ENCODE results near the gene TMEM235.

TMEM235 gene

DNA sequence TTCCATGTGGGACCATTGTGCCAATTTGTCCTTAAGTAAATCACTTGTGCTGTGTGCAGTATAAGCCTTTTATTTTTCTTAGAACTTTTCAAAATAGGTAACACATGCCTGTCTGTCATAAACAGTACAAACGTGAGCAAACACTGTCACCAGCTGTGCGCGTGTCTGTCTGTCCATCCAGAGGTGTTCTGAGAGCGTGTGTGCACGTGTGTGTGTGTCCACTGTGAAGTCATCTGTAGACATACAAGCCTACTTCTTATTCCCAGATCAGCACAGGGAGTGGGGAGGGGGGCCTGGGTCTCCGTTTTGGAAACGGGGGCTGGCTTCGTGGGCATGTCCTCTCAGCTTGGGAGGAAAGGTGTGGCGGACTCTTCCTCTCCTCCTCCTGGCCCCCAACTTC is 9.4 kb downstream of the TMEM235 start:
- DNase-seq (ENCODE audit: extremely low spot score), result no peak
- ChIA-PET CTCF (no interaction called here), POLR2A (interaction anchor here (1.3 kb wide), 1 partner anchor 10 kb away, joined by 5 read pairs; no protein-coding TSS in a partner anchor)
- TF ChIP-seq FOXK2 (IDR thresholded peaks at IDR 0.05) (no peak), BHLHE40 (IDR thresholded peaks at IDR 0.05; ENCODE audit: borderline replicate concordance) (no peak), ARNT (IDR thresholded peaks at IDR 0.05) (no peak), ZNF384 (IDR thresholded peaks at IDR 0.05) (no peak), TARDBP (IDR thresholded peaks at IDR 0.05) (no peak), CTBP1 (IDR thresholded peaks at IDR 0.05; ENCODE audit: borderline replicate concordance) (no peak), NFRKB (IDR thresholded peaks at IDR 0.05) (no peak), FOXA1 (IDR thresholded peaks at IDR 0.05) (no peak), SUZ12 (IDR thresholded peaks at IDR 0.05) (no peak), L3MBTL2 (conservative IDR thresholded peaks at IDR 0.05) (no peak), FOXM1 (IDR thresholded peaks at IDR 0.05; ENCODE audit: borderline replicate concordance) (no peak)
- TF ChIP-seq, protein P1, sequence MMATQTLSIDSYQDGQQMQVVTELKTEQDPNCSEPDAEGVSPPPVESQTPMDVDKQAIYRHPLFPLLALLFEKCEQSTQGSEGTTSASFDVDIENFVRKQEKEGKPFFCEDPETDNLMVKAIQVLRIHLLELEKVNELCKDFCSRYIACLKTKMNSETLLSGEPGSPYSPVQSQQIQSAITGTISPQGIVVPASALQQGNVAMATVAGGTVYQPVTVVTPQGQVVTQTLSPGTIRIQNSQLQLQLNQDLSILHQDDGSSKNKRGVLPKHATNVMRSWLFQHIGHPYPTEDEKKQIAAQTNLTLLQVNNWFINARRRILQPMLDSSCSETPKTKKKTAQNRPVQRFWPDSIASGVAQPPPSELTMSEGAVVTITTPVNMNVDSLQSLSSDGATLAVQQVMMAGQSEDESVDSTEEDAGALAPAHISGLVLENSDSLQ (IDR thresholded peaks at IDR 0.05), result no peak

DNA sequence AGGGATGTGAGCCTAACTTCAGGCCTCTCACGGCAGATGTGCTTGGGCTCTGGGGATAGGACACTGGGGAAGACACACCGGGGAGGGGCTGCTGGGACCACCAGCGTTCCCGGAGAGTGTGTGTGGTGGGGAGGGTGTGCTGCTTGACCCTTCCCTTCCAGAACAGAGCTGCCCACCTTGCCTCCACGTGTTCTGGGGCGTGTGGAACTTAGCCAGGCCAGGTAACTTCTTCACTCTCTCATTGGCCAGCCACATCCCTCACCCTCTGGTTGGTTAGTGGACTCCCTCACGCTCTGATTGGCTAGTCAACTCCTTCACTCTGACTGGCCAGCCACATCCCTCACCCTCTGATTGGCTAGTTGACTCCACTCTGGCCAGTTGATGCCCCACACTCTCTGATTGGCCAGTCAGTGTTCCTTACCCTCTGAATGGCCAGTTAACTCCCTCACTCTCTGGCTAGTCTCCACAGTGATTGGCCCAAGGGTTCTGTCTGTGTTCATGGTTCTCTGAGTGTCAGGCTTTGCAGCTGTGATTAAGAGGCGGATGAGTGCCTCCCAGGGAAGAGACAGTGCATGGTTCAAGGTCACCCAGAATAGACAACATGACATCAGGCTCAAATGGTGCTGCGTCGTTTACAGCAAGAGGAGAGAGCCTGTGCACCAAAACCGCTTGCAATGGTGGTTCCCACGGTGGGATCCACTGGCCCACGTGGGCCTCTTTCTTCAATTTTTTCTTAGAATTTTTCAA is 10.0 kb downstream of the TMEM235 start:
- POLR2A ChIA-PET, result interaction anchor here (1.1 to 1.3 kb wide), 2 partner anchors 10 to 13 kb away, joined by 4 to 5 read pairs; no protein-coding TSS in a partner anchor
- CTCF ChIA-PET, result interaction anchor here (0.9 kb wide), 1 partner anchor 10 kb away, joined by 3 read pairs; no protein-coding TSS in a partner anchor
- peak; percentile 65 for DNase-seq (ENCODE audit: extremely low spot score)
- TF ChIP-seq, protein P1 (IDR thresholded peaks at IDR 0.05), result peak; percentile 88
- TF ChIP-seq LEF1 (IDR thresholded peaks at IDR 0.05; ENCODE audit: borderline replicate concordance), result no peak

DNA sequence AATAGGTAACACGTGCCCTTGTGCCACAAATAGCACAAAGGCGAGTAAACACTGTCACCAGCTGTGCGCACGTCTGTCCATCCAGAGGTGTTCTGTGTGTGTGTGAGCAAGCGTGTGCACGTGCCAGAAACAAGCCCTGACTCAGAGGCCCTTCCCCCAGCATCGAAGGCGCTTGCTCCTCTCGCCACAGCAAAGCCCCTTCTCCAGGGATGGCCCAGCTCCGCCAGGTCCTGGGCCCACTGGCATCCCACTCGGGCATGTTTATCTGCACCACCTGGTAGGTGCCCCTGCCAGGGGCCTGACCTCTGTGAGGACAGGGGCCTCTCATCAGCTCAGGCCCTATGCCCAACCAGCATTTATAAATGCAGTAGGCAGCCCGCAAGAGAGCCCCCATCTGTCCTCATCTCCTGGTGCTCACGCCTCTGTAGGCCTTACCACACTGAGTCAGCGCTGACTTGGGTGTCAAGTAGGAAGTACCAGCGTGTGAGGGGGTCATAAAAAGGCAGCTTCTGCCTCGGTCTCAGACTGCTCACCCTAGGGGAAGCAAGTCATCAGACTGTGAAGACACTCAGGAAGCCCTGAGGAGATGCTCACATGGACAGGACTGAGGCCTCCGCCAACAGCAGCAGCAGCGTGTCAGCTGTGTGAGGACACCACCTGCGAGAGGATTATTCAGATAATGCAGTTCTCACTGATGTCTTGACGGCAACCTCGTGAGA is 10.8 kb downstream of the TMEM235 start:
- ChIA-PET POLR2A (interaction anchor here (1.1 kb wide), 1 partner anchor 13 kb away, joined by 4 read pairs; no protein-coding TSS in a partner anchor), CTCF (interaction anchor here (0.9 kb wide), 1 partner anchor 9 kb away, joined by 3 read pairs; no protein-coding TSS in a partner anchor)
- no peak for TF ChIP-seq LEF1 (IDR thresholded peaks at IDR 0.05; ENCODE audit: borderline replicate concordance)
- TF ChIP-seq FOXM1 (IDR thresholded peaks at IDR 0.05; ENCODE audit: borderline replicate concordance), result no peak
- TF ChIP-seq BHLHE40 (IDR thresholded peaks at IDR 0.05; ENCODE audit: borderline replicate concordance), result no peak
- no peak for TF ChIP-seq NFRKB (IDR thresholded peaks at IDR 0.05)
- no peak for TF ChIP-seq HDGF (IDR thresholded peaks at IDR 0.05; ENCODE audit: borderline replicate concordance)
- no peak for TF ChIP-seq L3MBTL2 (conservative IDR thresholded peaks at IDR 0.05)
- TF ChIP-seq SUZ12 (IDR thresholded peaks at IDR 0.05), result no peak
- no peak for TF ChIP-seq CTBP1 (IDR thresholded peaks at IDR 0.05; ENCODE audit: borderline replicate concordance)
- TF ChIP-seq FOXK2 (IDR thresholded peaks at IDR 0.05), result no peak
- TF ChIP-seq ELF4 (IDR thresholded peaks at IDR 0.05), result no peak
- TF ChIP-seq ZNF384 (IDR thresholded peaks at IDR 0.05), result no peak
- no peak for TF ChIP-seq FOXA1 (IDR thresholded peaks at IDR 0.05)
- TF ChIP-seq, protein P1 (IDR thresholded peaks at IDR 0.05), result no peak
- DNase-seq (ENCODE audit: extremely low spot score), result no peak

DNA sequence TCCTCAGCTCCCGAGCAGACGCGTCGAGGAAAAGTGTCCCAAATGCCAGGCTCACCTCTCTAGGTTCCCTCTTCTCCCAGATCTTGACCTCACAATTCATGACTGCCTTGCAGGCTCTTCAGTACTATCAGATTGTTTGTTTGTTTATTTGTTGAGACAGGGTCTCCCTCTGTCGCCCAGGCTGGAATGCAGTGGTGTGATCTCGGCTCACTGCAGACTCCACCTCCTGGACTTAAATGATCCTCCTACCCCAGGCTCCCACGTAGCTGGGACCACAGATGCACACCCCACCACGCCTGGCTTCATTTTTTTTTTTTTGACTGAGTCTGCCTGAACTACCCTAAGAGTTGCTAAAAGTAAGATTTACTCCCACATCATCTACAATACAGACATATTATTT is 15.9 kb downstream of the TMEM235 start:
- DNase-seq (ENCODE audit: extremely low spot score), result no peak
- POLR2A ChIA-PET, result interaction anchor here (1.2 kb wide), 1 partner anchor 60 kb away, joined by 5 read pairs; the partner anchor contains the start of genes AFMID and TK1
- TF ChIP-seq SP1 (IDR thresholded peaks at IDR 0.05), result no peak
- no peak for TF ChIP-seq L3MBTL2 (conservative IDR thresholded peaks at IDR 0.05)
- no peak for TF ChIP-seq BHLHE40 (IDR thresholded peaks at IDR 0.05; ENCODE audit: borderline replicate concordance)
- no peak for TF ChIP-seq CTBP1 (IDR thresholded peaks at IDR 0.05; ENCODE audit: borderline replicate concordance)
- no peak for TF ChIP-seq TARDBP (IDR thresholded peaks at IDR 0.05)
- no peak for TF ChIP-seq NFRKB (IDR thresholded peaks at IDR 0.05)
- TF ChIP-seq FOXM1 (IDR thresholded peaks at IDR 0.05; ENCODE audit: borderline replicate concordance), result no peak
- CTCF ChIA-PET, result interaction anchor here (0.6 kb wide), 1 partner anchor 199 kb away, joined by 3 read pairs; no protein-coding TSS in a partner anchor

DNA sequence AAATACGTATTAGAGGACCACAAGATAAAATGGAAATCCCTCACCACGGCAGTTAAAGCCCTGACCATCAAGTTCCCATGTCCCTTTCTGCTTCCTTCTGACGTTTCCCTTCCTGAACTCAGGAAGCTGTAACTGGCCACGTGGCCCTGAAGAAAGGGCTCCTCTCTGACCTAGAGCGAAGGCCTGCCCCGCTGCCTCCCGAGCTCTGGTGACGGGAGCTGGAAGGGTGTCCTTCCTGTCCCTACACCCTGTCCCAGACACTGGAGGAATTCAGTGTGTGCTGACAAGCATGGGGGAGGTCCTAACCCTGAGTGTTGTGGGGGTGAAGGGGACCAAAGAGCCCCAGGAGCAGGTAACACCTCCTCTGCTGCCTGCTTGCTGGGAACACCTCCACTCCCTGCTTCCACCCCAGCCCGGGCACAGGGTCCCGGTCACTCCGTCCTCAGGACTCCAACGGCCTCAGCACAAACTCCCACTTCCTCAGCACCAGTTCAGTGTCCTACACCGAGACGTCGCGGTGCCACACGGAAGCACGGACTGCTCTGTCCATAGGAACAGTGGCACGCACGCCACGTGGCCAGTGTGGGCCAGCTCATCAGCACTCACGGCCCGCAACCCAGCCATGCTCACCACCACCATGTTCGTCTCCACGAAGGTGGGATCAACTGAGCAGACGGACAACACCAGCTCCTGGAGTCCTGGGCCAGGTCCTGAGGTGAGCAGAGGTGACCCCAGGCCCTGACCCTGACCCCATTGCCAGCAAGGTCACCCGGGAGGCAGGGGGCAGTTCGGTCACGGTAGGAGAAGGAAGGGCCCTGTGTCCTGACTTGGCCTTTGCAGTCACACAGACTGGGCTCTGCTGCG is 16.9 kb downstream of the TMEM235 start:
- ChIA-PET POLR2A (interaction anchor here (1.2 to 1.5 kb wide), 2 partner anchors 10 to 61 kb away, joined by 5 to 7 read pairs; partner anchors contain the start of genes AFMID and TK1), CTCF (interaction anchor here (0.6 to 1.6 kb wide), 2 partner anchors 10 to 198 kb away, joined by 3 read pairs; no protein-coding TSS in a partner anchor)
- TF ChIP-seq SP1 (IDR thresholded peaks at IDR 0.05) (no peak), NFRKB (IDR thresholded peaks at IDR 0.05) (no peak), FOXM1 (IDR thresholded peaks at IDR 0.05; ENCODE audit: borderline replicate concordance) (no peak), L3MBTL2 (conservative IDR thresholded peaks at IDR 0.05) (no peak), SUZ12 (IDR thresholded peaks at IDR 0.05) (no peak), ZNF384 (IDR thresholded peaks at IDR 0.05) (no peak), LEF1 (IDR thresholded peaks at IDR 0.05; ENCODE audit: borderline replicate concordance) (no peak), CTBP1 (IDR thresholded peaks at IDR 0.05; ENCODE audit: borderline replicate concordance) (no peak), HDGF (IDR thresholded peaks at IDR 0.05; ENCODE audit: borderline replicate concordance) (no peak), FOXK2 (IDR thresholded peaks at IDR 0.05) (no peak)
- TF ChIP-seq, protein P1 (IDR thresholded peaks at IDR 0.05), result no peak
- no peak for DNase-seq (ENCODE audit: extremely low spot score)
